Glutamatergic neuron (in vitro differentiated cells): ENCODE data around the gene RFX2. TPM values are rescaled to one million over a fixed set of nuclear protein-coding genes. Genes with fewer than 3 reads are reported as not detected.

Experiments used
- DNase-seq: peaks from one replicate; pipeline ENCODE4 v3.0.0; 2022
- H3K27ac Mint-ChIP-seq: one replicate; pipeline ENCODE4 v1.8.0; 2020; ENCODE audit warnings: mild to moderate bottlenecking, mixed read lengths, inconsistent platforms; ENCODE audit not compliant: unreplicated experiment
- H3K27me3 Mint-ChIP-seq: one replicate; pipeline ENCODE4 v1.8.0; 2020; ENCODE audit warnings: mild to moderate bottlenecking, moderate library complexity, mixed read lengths, inconsistent platforms; ENCODE audit not compliant: unreplicated experiment
- H3K36me3 Mint-ChIP-seq: one replicate; pipeline ENCODE4 v1.8.0; 2020; ENCODE audit warnings: mild to moderate bottlenecking, mixed read lengths, inconsistent platforms; ENCODE audit not compliant: unreplicated experiment
- H3K4me1 Mint-ChIP-seq: one replicate; pipeline ENCODE4 v1.8.0; 2020; ENCODE audit warnings: mild to moderate bottlenecking, low read depth, mixed read lengths, inconsistent platforms; ENCODE audit not compliant: unreplicated experiment
- H3K4me3 Mint-ChIP-seq: one replicate; pipeline ENCODE4 v1.8.0; 2020; ENCODE audit warnings: mild to moderate bottlenecking, mixed read lengths, inconsistent platforms; ENCODE audit not compliant: unreplicated experiment
- H3K9me3 Mint-ChIP-seq: one replicate; pipeline ENCODE4 v1.8.0; 2020; ENCODE audit warnings: mild to moderate bottlenecking, moderate library complexity, mixed read lengths, inconsistent platforms; ENCODE audit not compliant: unreplicated experiment
- total RNA-seq: library from RNA; stranded (reverse); fragmentation: NEBNext Ultra II Directional; extraction: Animal tissue kit (Norgen Biotek cat#: 25700); gene quantifications from one replicate; pipeline ENCODE4 v1.2.1, GENCODE V29; 2021; ENCODE audit not compliant: unreplicated experiment
- TF ChIP-seq, protein P1 (sequence below): fragments of 200-600 bp; sonication (generic); IDR thresholded peaks from one replicate; pipeline ENCODE4 v1.5.0; 2021; ENCODE audit not compliant: partially characterized antibody, unreplicated experiment

The RFX2 gene
- total RNA-seq, 1 donor from 2014 or later: 4.3 TPM

DNA sequence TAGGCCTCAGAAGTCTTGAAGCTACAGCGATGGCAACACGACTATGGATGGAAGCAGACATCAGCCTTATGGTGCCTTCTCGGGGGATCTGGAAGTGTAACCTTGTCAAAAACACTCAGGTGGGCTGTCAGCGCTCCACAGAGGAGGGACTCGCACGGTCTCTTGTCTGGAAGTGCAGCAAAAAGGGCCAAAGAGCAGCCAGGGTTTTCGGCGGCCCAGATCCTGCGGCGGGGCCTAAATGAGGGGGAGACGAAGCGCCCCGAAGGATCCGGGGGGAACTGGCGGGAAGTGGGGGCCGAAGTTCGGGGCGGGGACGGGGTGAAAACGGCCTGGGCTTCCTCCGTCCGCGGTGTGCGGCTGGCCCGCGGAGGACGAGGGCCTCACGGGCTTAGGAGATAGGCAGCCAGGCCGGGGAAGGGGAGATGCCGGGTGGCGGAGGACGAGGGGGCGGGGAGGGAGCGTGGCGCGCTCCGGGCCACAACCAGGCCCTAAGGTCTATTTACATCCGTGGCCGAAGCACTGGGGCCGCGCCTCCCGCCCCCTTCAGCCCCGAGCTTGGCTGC is 133.0 kb downstream of the RFX2 start:
- Mint-ChIP-seq H3K4me1 (peaks cover 22% of the 10 kb centered on the region), H3K27ac (peak overlapping the region; percentile 87), H3K4me3 (peak overlapping the region; percentile 92), H3K9me3 (peaks cover 9% of the 10 kb centered on the region), H3K36me3 (no peaks in the 10 kb centered on the region), H3K27me3 (peaks cover 2% of the 10 kb centered on the region)
- DNase-seq: no peak
- TF ChIP-seq, protein P1, sequence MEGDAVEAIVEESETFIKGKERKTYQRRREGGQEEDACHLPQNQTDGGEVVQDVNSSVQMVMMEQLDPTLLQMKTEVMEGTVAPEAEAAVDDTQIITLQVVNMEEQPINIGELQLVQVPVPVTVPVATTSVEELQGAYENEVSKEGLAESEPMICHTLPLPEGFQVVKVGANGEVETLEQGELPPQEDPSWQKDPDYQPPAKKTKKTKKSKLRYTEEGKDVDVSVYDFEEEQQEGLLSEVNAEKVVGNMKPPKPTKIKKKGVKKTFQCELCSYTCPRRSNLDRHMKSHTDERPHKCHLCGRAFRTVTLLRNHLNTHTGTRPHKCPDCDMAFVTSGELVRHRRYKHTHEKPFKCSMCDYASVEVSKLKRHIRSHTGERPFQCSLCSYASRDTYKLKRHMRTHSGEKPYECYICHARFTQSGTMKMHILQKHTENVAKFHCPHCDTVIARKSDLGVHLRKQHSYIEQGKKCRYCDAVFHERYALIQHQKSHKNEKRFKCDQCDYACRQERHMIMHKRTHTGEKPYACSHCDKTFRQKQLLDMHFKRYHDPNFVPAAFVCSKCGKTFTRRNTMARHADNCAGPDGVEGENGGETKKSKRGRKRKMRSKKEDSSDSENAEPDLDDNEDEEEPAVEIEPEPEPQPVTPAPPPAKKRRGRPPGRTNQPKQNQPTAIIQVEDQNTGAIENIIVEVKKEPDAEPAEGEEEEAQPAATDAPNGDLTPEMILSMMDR: no peak

DNA sequence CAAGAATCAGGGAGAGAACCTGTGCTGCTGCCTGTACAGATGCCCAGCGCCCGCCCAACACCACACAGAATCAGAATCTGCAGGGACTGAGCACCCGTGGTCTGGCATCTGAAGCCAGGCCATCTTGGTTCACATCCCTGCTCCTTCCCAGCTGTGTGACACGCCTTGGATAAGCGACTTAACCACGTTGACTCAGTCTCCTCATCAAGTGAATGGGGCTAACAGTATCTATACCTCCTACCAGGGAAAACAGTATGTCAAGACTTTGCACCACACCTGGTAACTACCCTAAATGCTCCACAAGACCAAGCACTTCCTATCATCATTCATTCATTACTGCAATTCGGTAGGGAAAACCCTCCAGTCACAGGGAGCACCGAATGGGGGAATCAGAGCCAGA is 133.5 kb downstream of the RFX2 start:
- TF ChIP-seq, protein P1: no peak
- peak overlapping the region; percentile 92 for H3K4me3 Mint-ChIP-seq
- peaks cover 9% of the 10 kb centered on the region for H3K9me3 Mint-ChIP-seq

DNA sequence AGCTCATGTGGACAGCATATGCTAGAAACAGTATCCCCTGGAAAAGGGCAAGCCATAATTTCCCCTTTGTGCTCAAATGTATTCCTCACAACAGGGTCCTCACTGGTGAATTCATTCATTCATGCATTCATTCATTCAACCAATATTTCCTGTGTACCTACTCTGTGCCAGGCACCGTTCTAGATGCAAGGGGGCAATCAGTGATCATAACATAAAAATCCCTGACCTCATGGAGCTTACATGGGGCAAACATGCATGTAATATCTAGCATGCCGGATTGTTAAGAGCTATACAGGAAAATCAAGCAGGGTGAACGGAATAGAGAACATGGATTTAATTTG is 134.9 kb downstream of the RFX2 start:
- Mint-ChIP-seq H3K36me3 (no peaks in the 10 kb centered on the region), H3K4me1 (peaks cover 22% of the 10 kb centered on the region), H3K27ac (no peak overlapping the region), H3K27me3 (peaks cover 2% of the 10 kb centered on the region), H3K4me3 (peak overlapping the region; percentile 92), H3K9me3 (peaks cover 9% of the 10 kb centered on the region)
- TF ChIP-seq, protein P1: no peak
- no peak for DNase-seq

More for the DNA sequence above, 133.5 kb downstream of the RFX2 start:
- Mint-ChIP-seq H3K4me1 (peaks cover 22% of the 10 kb centered on the region), H3K27me3 (peaks cover 2% of the 10 kb centered on the region), H3K36me3 (no peaks in the 10 kb centered on the region), H3K27ac (peak overlapping the region; percentile 87)
- no peak for DNase-seq

DNA sequence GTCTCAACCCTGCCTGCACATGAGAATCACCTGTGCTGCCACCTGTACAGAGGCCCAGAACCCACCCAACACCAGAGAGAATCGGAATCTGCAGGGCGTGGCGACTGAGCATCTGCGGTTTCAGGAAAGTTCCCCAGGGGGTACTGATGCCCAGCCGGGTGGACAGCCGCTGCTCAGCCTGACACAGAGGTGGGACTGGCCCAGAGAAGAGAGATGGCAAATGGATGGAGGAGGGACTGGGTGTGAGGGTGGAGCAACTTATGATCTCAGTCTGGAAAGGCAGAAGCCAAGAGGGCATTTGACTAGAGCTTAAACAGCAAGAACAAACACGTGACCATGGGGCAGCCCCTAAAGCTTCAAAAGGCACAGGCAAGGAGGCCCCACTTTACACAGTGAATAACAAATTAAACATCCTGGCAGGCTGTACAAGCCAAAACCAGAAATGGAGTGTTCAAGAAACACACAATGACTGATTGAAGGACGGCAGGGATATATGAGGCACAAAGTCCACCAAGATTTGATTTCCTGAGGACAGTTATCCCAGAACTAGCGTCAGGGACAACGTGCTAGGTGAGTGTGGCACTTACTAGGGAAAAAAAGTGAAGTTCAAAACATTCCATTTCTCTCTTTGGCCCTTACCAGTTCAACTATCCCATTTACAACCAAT is 135.4 kb downstream of the RFX2 start:
- H3K36me3 Mint-ChIP-seq: no peaks in the 10 kb centered on the region
- no peak for DNase-seq
- H3K4me1 Mint-ChIP-seq: peaks cover 22% of the 10 kb centered on the region
- H3K27ac Mint-ChIP-seq: peak overlapping the region; percentile 78
- peaks cover 9% of the 10 kb centered on the region for H3K9me3 Mint-ChIP-seq
- H3K4me3 Mint-ChIP-seq: peak overlapping the region; percentile 72
- H3K27me3 Mint-ChIP-seq: peaks cover 3% of the 10 kb centered on the region
- TF ChIP-seq, protein P1: no peak
